ENCODE measurements around the gene CLCNKB. TPM values are rescaled to one million over a fixed set of nuclear protein-coding genes. Genes with fewer than 3 reads are reported as not detected.
A peak's percentile ranks its signal among the peaks of the same experiment; 100 is the strongest.

The CLCNKB gene
- total and polyA plus RNA-seq, 11 donors, result 0.50 to 2.7 (median 1.5) TPM

- WGBS, 4 donors, result 75 to 88% (median 82%) methylated on average over 5 of the region's 5 CpGs
- no peaks in the 10 kb centered on the region for H3K27me3 ChIP-seq
- ATAC-seq (no peak), DNase-seq (no peak)
- intact Hi-C loops (cut with DNase I), result loop anchor here in 8 of 10 donors (2.0 to 5.0 kb wide), 7 partner anchors 67 to 282 kb away; partner anchors contain the start of gene CPLANE2 (in 1 of the 8)
- TF ChIP-seq POLR2A (IDR thresholded peaks at IDR 0.05), result no peak
- TF ChIP-seq CTCF (IDR thresholded peaks at IDR 0.05), result no peak
- H3K9me3 ChIP-seq, result no peaks in the 10 kb centered on the region
- H3K4me1 ChIP-seq, result peaks cover 0 to 41% (median 18%) of the 10 kb centered on the region in 12 donors
- no peak overlapping the region for H3K4me3 ChIP-seq
- no peaks in the 10 kb centered on the region for H3K36me3 ChIP-seq
- no peak overlapping the region for H3K27ac ChIP-seq
These were observed 37.0 kb downstream of the CLCNKB start for GRCh38 chr1:16080422-16081150.

- DNase-seq (no peak), ATAC-seq (no peak)
- no peak for TF ChIP-seq CTCF (IDR thresholded peaks at IDR 0.05)
- no peak for TF ChIP-seq POLR2A (IDR thresholded peaks at IDR 0.05)
- intact Hi-C loops (cut with DNase I), result loop anchor here (1.0 to 5.0 kb wide), 10 partner anchors 66 to 281 kb away; partner anchors contain the start of gene CPLANE2 (in 1 of the 10)
- Histone ChIP-seq H3K9me3 (no peaks in the 10 kb centered on the region), H3K4me1 (peaks cover 0 to 36% (median 17%) of the 10 kb centered on the region in 12 donors), H3K36me3 (no peaks in the 10 kb centered on the region), H3K4me3 (no peak overlapping the region), H3K27ac (peak overlapping the region in 1 of 12 donors; percentile 22), H3K27me3 (no peaks in the 10 kb centered on the region)
- 74 to 83% (median 78%) methylated on average over 4 to 9 of the region's 9 CpGs for WGBS, 4 donors
These were observed 38.1 kb downstream of the CLCNKB start for GRCh38 chr1:16081636-16082035.

- Histone ChIP-seq H3K4me1 (peaks cover 0 to 32% (median 12%) of the 10 kb centered on the region in 12 donors), H3K4me3 (no peak overlapping the region), H3K36me3 (no peaks in the 10 kb centered on the region), H3K27me3 (no peaks in the 10 kb centered on the region), H3K9me3 (no peaks in the 10 kb centered on the region), H3K27ac (peak overlapping the region in 3 of 12 donors; percentile 4 to 22 (median 12))
- DNase-seq (peak; percentile 62 to 84 (median 68)), ATAC-seq (peak in 3 of 4 donors; percentile 50 to 59 (median 55))
- TF ChIP-seq CTCF (IDR thresholded peaks at IDR 0.05) (peak; percentile 79 to 92 (median 89)), POLR2A (IDR thresholded peaks at IDR 0.05) (no peak)
- 61 to 72% (median 68%) methylated on average over 9 of the region's 9 CpGs for WGBS, 4 donors
- intact Hi-C loops (cut with DNase I), result loop anchor here (1.0 to 5.0 kb wide), 9 partner anchors 65 to 280 kb away; partner anchors contain the start of gene CPLANE2 (in 1 of the 10)
These were observed 38.9 kb downstream of the CLCNKB start for GRCh38 chr1:16082283-16083038.

- H3K36me3 ChIP-seq, result no peaks in the 10 kb centered on the region
- no peak for DNase-seq
- TF ChIP-seq POLR2A (IDR thresholded peaks at IDR 0.05), result no peak
- TF ChIP-seq CTCF (IDR thresholded peaks at IDR 0.05), result no peak
- H3K27ac ChIP-seq, result no peak overlapping the region
- intact Hi-C loops (cut with DNase I), result loop anchor here in 9 of 10 donors (2.0 to 5.0 kb wide), 7 partner anchors 64 to 279 kb away; partner anchors contain the start of gene CPLANE2 (in 1 of the 9)
- WGBS, 4 donors, result 89 to 95% (median 95%) methylated on average over 5 of the region's 5 CpGs
- H3K27me3 ChIP-seq, result no peaks in the 10 kb centered on the region
- peaks cover 0 to 39% (median 17%) of the 10 kb centered on the region in 12 donors for H3K4me1 ChIP-seq
- no peaks in the 10 kb centered on the region for H3K9me3 ChIP-seq
- no peak overlapping the region for H3K4me3 ChIP-seq
- ATAC-seq, result no peak
These were observed 39.9 kb downstream of the CLCNKB start for GRCh38 chr1:16083486-16083885.
